ENCODE results near the gene GBA2.
A peak's percentile ranks its signal among the peaks of the same experiment; 100 is the strongest.

Gene GBA2

GRCh38 chr9:35737143-35737542, 11.9 kb downstream of the GBA2 start:
- DNase-seq, result no peak

- peak; percentile 39 for DNase-seq
These were observed 12.8 kb downstream of the GBA2 start for GRCh38 chr9:35736201-35736633.

GRCh38 chr9:35734096-35734495, 14.9 kb downstream of the GBA2 start:
- no peak for DNase-seq

- no peak for DNase-seq
These were observed 16.1 kb downstream of the GBA2 start for GRCh38 chr9:35732800-35733541.

GRCh38 chr9:35732185-35732799, 16.7 kb downstream of the GBA2 start, which contains the start of the genes CREB3 and TLN1:
Gene CREB3 (plus strand): TSS chr9:35732666. CDS start chr9:35732773, 107 bp downstream.
Gene TLN1 (minus strand): TSS chr9:35732195. CDS start chr9:35725694, 6,501 bp downstream.
- DNase-seq, result peak; percentile 89

- no peak for DNase-seq
These were observed 17.4 kb downstream of the GBA2 start for GRCh38 chr9:35731415-35732184.

- no peak for DNase-seq
These were observed 18.6 kb downstream of the GBA2 start for GRCh38 chr9:35730486-35730854.

GRCh38 chr9:35729700-35730485, 19.1 kb downstream of the GBA2 start:
- DNase-seq, result peak; percentile 25

- no peak for DNase-seq
These were observed 19.9 kb downstream of the GBA2 start for GRCh38 chr9:35729101-35729500.

- DNase-seq, result no peak
These were observed 20.7 kb downstream of the GBA2 start for GRCh38 chr9:35728041-35728971.

GRCh38 chr9:35727676-35728040, 21.4 kb downstream of the GBA2 start:
- no peak for DNase-seq

- DNase-seq, result no peak
These were observed 22.1 kb downstream of the GBA2 start for GRCh38 chr9:35726931-35727330.

- no peak for DNase-seq
These were observed 23.7 kb downstream of the GBA2 start for GRCh38 chr9:35725362-35725761.

GRCh38 chr9:35723908-35724307, 25.1 kb downstream of the GBA2 start:
- DNase-seq, result no peak

- no peak for DNase-seq
These were observed 25.6 kb downstream of the GBA2 start for GRCh38 chr9:35723426-35723825.

GRCh38 chr9:35719546-35719945, 29.5 kb downstream of the GBA2 start:
- DNase-seq, result no peak

- DNase-seq, result no peak
These were observed 30.1 kb downstream of the GBA2 start for GRCh38 chr9:35718721-35719511.

- no peak for DNase-seq
These were observed 31.7 kb downstream of the GBA2 start for GRCh38 chr9:35717132-35717870.

GRCh38 chr9:35716230-35716629, 32.8 kb downstream of the GBA2 start:
- DNase-seq, result no peak
